Brain pericyte (primary cell): ENCODE measurements around the gene CFAP54.
"Not testable (repeated sequence)": the region's sequence is repeated elsewhere in the genome, so short reads cannot be mapped to it uniquely, and the experiment has no call there.

Experiments
- DNase-seq: peaks from one replicate; pipeline ENCODE4 v3.0.0-alpha.2; 2012; ENCODE audit warnings: low read depth, low spot score

Gene CFAP54

DNA sequence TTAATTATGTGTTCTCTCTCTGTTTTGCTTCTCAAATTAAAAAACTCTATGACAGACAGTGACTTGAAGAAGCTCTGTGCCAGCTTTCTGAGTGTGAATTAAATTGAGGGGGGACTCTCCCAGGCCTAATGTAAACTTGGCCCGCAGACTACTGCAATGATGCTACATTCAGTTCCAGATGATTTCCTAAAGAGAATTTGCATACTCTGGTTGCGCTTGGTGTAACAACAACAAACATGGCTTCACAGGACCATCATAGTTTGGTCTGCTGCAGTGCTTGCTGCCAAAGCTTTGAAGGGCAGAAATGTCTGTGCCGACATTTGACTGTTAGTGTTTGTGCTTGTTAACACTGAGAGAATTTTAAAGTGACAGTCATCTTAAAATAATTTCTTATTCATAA, 25.0 kb downstream of the CFAP54 start:
- DNase-seq: no peak

DNA sequence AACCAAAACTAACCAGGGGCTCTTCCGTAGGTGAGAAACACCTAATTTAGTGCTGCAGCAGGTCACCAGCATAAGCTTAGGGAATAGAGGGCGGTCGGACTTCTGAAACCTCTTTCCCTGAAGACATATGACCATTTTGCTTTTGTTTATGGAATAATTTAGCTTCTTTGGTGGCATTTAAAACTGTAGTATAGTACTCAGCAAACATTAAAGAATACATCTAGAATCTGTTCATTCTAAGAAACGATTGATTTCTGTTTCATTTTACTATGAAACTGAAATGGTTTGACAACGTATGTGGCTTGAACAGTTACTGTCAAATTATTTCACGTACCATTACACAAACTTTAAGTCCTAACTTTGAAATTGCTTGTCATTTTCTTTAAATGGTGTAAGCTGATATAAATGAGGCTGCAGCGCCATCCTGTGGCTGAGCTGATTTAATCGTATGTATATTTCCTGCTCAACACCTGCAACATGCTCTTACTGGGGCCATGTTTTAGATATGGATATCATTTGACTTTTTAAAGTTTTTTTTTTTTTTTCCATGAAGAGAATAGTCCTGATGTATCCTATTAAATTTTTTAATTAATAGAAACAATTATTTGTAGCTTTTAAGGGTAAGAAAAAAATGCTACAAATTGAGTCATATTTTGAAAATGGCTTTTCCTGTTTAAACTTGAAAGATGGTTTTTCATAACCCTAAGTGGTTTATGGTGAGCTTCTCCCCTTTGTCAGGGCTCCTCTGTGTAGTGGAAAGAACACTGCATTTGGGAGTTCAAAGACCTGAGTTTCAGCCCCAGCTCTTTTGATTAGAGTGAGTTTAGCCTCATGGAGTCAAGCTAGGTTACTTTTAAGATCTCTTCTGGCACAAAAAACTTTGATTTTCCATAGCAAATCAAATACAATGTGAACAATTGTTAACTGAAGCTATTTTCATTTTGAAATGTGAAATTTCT, 27.4 kb downstream of the CFAP54 start:
- peak; percentile 39 for DNase-seq

DNA sequence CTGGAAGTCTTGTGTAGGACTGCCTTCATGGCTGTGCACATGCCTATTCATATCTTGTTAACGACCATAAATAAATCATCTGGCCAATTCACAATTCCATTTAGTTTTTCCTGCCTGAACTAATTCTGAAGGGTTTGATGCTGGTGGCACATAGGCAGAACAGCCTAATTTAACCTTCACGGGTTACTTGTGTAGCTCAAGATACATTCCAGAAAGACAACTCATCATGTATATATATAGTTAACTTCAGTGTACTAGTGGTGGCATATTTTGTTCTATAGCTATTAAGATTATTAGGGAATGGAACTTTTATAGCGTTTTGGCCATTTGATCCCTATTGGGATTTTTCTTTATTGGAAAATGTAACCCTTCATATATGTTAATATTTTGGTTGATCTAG, 31.4 kb downstream of the CFAP54 start:
- no peak for DNase-seq

DNA sequence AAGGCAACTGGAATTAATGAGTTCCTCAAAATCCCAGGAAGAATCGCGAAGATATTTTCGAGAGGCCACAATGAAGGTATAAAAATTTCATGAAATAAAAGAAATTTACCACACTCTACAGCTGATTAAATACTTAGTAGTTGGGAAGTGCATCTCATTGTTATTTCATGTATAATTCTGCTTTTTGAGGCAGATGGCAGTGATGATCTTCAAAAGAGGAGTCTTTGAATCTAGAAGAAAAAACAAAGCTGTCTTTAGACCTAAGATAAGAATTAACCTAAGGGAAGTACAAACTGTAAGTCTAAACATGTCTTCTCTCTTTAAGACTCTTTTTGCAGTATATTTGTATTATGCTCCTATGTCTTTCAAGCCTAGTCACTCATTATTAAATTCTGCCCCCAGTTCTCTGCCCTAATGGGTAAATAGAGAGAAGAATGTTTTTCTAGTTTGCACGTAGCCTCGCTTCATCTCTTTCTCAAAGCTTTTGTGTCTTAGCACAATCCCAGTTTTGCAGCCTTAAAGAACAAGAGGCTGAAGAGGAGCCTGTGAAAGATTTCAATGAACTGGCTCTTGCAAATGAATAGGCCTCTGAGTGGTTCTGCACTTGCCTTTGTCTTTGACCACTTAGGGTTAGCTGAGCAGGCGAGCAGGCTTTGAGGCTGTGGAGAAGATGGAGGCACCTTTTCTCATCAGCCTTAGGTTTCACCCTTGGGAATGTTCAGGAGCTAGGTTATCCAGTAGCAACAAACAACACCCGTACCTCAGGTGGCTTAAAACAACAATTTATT, 32.7 kb downstream of the CFAP54 start:
- DNase-seq: no peak

DNA sequence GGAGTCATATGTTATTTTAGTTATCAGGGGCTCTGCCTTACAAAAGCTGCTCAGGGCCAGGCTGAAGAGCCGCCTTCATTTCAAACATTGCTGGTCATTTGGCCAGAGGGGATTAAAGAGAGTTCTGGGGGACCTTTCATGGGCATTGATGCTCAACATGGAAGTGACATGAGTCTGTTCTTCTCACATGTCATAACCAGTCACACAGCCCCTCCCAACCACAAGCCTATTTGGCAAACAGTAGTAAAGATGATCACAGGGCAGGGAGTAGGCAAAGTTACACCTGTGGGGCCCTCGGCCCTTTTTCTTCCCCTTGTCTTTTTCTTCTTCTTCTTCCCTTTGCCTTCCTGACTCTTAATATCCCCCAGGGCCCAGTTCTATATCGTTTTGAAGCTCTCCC, 33.3 kb downstream of the CFAP54 start:
- DNase-seq: no peak

DNA sequence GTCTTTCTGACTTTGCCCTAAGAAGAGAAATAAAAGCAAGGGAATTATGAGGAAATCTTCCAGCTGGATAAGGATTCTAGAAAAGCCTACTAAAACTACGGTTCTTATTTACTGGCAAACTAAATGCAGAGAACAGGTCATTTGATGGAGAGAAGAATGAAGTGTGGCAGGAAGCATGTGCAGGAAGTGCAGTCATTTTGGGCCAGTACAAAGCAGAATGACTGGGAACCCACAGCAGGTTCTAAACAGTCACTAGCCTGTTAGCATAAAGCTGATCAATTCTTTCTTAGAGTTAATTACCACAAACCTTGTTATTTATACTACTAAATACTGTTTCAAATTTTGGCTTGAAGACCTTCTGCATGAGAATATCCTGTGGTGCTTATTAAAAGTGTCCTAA, 36.7 kb downstream of the CFAP54 start:
- DNase-seq: no peak

DNA sequence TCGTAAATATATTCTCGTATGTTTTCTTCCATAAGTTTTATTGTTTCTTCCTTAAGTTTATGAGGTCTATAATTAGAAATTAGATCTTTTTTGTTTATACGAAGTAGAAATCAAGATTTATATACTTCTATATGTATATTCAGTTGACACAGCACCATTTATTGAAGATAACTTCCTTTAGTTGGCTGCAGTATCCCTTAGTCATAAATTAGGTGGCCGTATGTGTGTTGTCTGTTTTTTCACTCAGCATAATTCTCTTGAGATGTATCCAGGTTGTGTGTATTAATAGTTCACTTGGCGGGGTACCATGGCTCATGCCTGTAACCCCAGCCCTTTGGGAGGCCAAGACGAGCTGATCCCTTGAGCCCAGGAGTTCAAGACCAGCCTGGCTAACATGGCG, 40.5 kb downstream of the CFAP54 start:
- no peak for DNase-seq

DNA sequence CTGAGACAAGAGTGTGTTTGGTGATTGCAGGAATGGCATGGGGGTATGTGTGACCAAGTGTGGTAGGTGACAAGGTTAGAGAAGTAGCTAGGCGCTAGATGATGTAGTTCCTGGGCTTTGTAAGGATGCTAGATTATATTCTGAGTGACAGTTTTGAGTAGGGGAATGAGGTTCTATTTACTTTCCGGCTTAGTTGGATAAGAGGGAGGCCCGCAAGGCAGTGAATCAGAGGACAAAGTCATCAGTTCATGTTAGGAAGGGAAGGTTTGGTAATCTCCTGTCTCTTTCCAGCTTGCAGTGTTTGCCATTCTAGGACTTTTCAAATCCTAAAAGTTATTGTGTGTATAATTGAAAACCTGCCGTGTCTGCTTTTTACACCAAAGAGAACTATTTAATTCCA, 45.0 kb downstream of the CFAP54 start:
- no peak for DNase-seq

DNA sequence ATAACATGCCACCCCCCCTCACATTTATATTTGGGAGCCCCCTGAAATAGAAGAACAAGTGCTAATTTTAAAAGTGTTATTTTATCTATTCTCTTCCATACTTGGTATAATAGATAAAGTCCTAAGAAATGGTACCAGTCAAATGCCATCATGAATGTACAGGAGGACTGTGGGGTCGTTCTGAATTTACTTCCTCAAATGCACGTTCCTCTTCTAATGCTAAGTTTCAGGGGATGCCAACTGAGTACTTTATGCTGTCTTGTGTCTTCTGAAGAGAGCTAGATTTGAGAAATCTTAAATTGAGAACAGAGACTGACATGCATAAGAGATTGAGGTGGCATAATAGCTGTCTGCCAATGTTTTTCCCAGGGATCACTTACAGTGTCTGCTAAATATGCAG, 59.0 kb downstream of the CFAP54 start:
- no peak for DNase-seq

DNA sequence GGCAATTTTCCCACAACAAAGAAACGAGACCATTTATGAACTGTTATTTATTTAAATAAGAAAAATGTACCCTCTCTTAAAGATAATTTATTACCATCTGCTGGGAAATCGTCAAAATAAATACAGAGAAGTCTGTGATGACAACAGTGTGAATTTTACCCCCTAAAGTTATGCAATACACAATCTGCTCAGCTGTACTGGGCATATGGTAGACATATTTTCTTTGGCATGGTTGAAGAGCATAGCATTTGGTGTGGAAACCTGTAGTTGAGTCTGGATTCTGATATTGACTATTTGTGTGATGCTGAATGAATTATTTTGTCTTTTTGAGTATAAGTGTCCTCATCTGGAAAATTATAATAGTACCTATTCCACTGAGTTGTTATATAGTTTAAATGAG, 60.0 kb downstream of the CFAP54 start:
- no peak for DNase-seq

DNA sequence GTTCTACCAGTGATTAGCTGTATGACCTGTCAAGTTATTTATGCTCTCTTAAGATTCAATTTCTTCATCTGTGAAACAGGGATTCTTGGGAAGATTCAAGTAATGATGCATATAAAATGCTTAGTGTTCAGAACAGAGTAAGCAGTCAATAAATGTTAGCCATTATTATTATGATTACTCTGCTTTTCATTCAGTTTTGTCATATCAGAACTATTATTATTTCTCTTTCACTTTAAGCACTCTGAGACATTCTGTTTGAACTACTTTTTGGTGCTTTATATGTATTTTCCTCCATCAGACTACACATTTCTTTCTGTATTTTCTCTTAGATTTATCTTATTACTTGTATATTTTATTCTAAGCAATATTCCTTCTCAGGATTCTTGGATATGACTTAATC, 81.2 kb downstream of the CFAP54 start:
- DNase-seq: no peak

DNA sequence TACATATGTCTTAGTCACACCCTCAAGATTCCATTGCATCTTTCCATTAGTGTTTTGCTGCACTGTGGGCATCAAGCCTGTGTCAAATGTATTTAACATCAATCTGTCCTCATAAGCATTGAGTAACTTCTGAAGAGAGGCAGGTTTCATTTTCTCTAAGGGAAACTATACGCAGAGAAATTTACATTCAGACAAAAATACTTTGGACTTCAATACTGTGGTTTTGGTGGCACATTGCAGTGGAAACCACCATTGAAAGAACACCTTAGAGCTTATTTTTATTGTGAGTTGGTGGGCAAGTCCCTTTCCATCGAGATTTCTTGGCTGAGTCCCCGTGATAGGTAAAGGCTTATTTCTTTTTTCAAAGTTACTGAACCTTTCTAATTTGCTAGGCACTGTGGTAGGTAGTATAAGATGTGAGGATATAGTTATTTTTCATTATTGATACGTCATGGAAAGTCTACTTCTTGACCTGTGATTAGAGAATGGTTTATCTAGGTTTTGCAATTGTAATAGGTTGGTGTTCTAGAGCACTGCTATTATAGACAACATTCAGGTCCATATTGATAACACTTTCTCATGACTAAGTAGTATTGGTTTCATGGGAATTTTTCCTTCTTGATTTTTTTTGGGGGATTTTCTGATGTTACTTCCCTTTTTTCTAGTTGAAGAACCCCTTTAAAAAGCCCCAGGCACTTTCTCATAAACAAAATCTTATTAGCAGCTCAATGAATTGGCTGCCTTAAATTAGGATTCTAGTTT, 81.9 kb downstream of the CFAP54 start:
- no peak for DNase-seq

DNA sequence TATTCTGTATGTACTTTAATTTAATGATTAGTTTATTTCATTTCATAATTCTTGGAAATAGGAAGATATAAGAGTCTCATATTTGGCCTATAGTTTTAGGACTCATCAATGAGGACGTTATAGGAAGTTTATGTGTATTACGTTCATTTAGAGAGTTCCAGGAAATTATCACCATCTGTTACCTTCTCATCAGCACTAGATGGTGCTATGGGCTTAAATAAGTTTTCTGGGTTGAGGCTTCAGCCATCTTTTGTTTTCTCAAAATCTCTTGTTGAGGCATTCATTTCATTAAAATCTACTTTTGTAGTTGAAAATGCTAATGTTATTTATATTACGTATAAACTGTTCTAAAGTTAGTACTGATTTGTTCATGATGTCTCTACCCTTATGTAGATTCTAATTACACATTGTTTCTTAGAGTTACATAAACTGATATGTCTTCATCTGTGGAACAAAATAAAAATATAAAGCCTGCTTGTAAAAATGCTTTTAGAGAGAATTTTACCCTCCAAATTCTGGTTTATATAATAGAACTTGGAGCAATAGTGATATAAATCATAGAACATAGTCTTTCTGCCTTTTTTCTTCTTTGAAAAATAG, 89.2 kb downstream of the CFAP54 start:
- no peak for DNase-seq

DNA sequence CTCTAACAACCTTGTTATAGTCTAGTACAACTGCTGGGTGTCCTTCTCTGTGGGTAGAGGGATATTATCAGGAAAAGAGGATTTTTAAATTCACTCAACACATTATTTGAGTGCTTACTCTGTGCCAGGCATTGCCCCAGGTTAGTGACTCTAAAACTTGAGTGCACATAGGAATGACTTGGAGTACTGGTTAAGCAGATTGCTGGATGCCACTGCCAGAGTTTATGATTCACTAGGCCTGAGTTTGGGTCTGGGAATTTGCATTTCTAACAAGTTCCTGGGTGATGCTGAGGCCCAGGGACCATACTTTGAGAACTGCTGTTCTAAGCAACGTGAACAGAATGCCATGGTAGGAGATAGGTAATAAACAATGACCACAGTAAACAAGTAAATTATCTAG, 96.6 kb downstream of the CFAP54 start:
- no peak for DNase-seq

DNA sequence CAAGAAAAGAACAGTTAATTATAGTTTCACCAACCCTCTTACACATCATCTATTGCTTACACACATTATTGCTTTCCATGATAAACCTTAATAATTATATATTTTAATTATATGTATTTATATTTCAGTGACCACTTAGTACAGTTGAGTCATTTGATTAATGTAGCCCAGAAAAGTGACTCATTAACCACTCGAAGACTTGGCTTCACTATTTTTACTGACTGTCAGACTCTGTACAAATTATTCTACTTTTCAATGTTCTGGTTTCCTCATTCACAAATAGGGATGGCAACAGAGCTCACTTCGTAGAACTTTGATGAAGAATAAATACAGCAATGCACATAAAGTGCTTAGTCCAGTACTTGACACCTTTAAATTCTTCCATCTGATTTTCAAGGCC, 98.3 kb downstream of the CFAP54 start:
- no peak for DNase-seq

DNA sequence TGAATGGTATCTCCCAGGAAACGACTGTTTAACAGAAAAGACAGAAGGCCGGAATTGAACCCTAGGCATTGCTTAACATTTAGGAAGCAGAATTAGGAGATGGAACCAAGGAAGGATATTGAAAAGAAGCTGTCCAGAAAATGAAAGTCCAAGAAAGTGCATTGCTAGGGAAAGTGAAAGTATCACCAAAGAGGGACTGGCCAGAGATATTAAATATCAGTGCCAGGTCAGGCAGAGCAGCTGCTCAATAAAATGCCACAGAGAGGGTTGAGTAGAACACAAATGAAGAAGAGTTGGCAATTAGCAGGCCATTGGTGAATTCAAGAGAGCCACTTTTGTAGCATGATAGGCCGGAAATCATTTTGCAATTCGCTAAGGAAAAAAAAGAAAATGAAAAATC, 101.6 kb downstream of the CFAP54 start:
- no peak for DNase-seq

DNA sequence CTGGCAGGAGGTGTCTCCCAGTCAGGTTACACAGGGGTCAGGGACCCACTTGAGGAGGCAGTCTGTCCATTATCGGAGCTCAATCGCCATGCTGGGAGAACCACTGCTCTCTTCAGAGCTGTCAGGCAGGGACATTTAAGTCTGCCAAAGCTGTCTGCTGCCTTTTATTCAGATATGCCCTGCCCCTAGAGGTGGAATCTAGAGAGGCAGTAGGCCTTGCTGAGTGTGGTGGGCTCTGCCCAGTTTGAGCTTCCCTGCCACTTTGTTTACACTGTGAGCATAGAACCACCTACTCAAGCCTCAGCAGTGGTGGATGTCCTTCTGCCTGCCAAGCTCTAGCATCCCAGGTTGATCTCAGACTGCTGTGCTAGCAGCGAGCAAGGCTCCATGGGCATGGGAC, 115.0 kb downstream of the CFAP54 start:
- DNase-seq: not testable (repeated sequence)

DNA sequence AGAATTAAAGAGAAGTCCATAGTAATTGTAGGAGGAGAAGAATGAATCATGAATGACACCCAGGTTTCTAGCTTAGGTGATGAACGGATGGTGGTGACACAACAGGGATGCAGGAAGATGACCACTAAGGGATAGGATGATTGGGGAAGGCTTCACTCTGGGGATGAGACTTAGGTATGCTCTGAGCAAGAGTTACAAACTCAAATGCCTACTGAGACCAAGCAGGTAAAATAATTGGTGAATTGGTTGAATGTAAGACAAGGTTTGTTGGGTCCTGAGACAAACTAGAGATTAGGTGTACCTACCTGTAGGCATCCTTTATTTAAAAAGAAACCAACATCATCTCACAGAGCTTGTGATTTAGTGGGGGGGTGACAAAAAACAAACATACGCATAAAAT, 116.3 kb downstream of the CFAP54 start:
- no peak for DNase-seq

DNA sequence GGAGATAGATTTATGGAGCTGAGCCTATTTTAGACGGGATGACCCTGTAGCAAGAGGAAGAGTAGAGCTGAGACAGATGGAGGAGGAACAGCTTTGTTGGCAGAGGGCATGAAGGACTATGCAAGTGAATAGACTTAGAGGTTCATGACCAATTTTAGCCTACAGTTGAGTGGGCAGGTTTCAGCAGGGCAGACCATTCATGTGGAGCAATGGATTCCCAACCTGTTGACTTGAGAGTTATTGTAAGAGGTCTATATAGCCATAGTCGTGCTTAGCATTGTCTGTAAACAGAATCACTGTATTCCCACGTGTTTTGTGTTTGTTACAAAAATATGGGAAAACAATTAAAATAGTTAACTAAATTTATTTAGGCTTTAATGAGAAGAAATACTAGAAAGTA, 116.8 kb downstream of the CFAP54 start:
- no peak for DNase-seq

DNA sequence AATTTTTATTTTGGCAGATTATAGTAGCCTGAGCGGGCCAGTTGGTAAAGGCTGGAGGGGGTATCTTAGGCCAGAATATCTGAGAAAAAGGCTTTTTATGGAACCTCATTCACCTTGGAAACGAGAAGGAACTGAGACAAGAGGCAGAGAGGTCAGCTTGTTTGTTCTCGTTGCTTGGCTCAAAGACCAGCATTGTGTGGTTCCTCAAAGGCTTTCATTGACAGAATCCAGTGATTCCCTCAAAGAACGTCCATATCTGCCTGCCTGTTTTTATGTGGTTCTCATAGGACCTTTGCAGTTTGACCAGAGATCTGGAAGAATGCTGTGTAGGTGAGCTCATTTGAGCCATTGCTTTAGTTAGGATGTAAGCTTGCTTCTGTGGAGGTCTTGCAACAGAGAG, 117.3 kb downstream of the CFAP54 start:
- DNase-seq: no peak

DNA sequence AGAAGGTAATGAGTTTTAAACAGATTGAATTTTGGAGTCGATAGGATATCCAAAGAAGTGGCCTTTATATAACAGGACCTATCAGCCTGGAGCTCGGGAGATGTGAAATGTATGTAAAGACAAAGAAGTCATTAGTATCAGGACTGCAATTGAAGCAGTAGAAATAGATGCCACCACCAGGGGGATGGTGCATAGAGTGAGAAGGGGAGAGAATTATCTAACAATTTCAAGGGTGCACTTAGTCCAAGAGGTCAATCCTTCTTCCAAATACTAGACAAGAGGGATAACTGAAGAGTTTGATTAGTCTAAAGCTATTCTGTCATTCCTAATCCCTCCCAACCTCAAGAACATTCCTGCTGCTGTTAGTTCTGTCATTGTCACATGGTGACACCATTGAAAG, 127.8 kb downstream of the CFAP54 start:
- no peak for DNase-seq

DNA sequence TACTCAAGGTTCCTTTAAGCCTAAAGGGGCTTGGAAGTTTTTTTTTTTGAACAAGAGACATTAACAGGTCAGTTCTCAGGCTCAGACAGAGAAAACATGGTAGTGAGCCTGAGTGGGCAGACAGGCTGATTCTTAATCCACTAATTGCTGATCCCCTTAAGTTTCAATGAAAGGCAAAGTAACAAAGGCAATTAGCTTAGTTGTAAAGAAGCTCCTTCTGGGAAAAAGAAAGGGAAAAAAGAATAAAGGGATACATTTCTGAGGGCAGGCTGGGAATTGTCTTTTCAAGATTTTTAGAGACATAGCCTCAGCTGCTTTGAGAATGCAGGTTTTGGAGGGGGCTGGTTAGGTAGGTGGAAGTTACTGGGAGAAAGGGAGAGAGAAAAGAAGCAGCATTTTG, 133.8 kb downstream of the CFAP54 start:
- DNase-seq: no peak
